ENCODE data around the gene SMIM8. TPM values are rescaled to one million over a fixed set of nuclear protein-coding genes. Genes with fewer than 3 reads are reported as not detected.

SMIM8 gene
- total and polyA plus RNA-seq, 10 of the 15 experiments (the other 5 are each of a cell fraction or from before 2014, with no cell fraction given): 6.2 to 45.8 (median 10.4) TPM

- CTCF ChIA-PET: no interaction called here
- Histone ChIP-seq H3K4me1 (ENCODE audit: control insufficient read depth, insufficient read depth, low read length) (no peaks in the 10 kb centered on the region), H3K27ac (ENCODE audit: control insufficient read depth, insufficient read depth) (no peak overlapping the region), H3K4me2 (ENCODE audit: control insufficient read depth, insufficient read depth) (no peak overlapping the region), H2AFZ (ENCODE audit: control insufficient read depth, low read depth, low read length) (no peak overlapping the region), H3K9ac (ENCODE audit: control insufficient read depth, insufficient read depth, low read length) (no peak overlapping the region), H3K27me3 (replicated peaks in 1 of 2; ENCODE audit: control insufficient read depth in 2 of 2, insufficient read depth in 2 of 2, low read length in 1 of 2) (no peaks in the 10 kb centered on the region), H3K79me2 (ENCODE audit: control insufficient read depth, insufficient read depth, low read length) (no peaks in the 10 kb centered on the region), H3K36me3 (ENCODE audit: control insufficient read depth in 2 of 2, insufficient read depth in 2 of 2, low read length in 1 of 2) (no peaks in the 10 kb centered on the region), H3K4me3 (no peak overlapping the region), H4K20me1 (ENCODE audit: control insufficient read depth, insufficient read depth) (no peaks in the 10 kb centered on the region), H3K9me3 (replicated peaks; ENCODE audit: control insufficient read depth, insufficient read depth, low read length) (no peaks in the 10 kb centered on the region)
- DNase-seq (ENCODE audit: low read depth, low spot score): no peak
- ATAC-seq: no peak
- in situ Hi-C loops (cut with MboI) (no loop called here), intact Hi-C loops (cut with micrococcal nuclease; ENCODE audit: unreplicated experiment) (no loop called here)
- no TSS peak for BruUV-seq (replicated peaks)
- FAIRE-seq: no peak
- POLR2A ChIA-PET: no interaction called here
- WGBS (ENCODE audit: insufficient coverage, insufficient replicate concordance, low lambda C conversion rate, missing lambda C conversion rate): 75% methylated on average over 2 of the region's 2 CpGs
- TF ChIP-seq HDGF (IDR thresholded peaks at IDR 0.05) (no peak), ATF7 (IDR thresholded peaks at IDR 0.05; ENCODE audit: low read depth) (no peak), RB1 (IDR thresholded peaks at IDR 0.05; ENCODE audit: borderline replicate concordance) (no peak), FOXK2 (IDR thresholded peaks at IDR 0.05) (no peak)
- RAD21 ChIA-PET (ENCODE audit: unreplicated experiment): interaction anchor here (1.0 kb wide), 1 partner anchor 12 kb away, joined by 3 read pairs; no protein-coding TSS in a partner anchor
- SMC1A ChIA-PET (ENCODE audit: uncharacterized antibody, unreplicated experiment): no interaction called here
Measured at GRCh38 chr6:87376643-87377042, 54.3 kb downstream of the SMIM8 start.

- ChIA-PET RAD21 (ENCODE audit: unreplicated experiment) (interaction anchor here (1.1 kb wide), 1 partner anchor 14 kb away, joined by 3 read pairs; no protein-coding TSS in a partner anchor), SMC1A (ENCODE audit: uncharacterized antibody, unreplicated experiment) (interaction anchor here (0.7 kb wide), 1 partner anchor 1169 kb away, joined by 3 read pairs; no protein-coding TSS in a partner anchor), POLR2A (no interaction called here), CTCF (interaction anchor here (0.5 kb wide), 1 partner anchor 276 kb away, joined by 3 read pairs; no protein-coding TSS in a partner anchor)
- Histone ChIP-seq H4K20me1 (ENCODE audit: control insufficient read depth, insufficient read depth) (no peaks in the 10 kb centered on the region), H2AFZ (ENCODE audit: control insufficient read depth, low read depth, low read length) (peak overlapping the region; percentile 67), H3K27ac (ENCODE audit: control insufficient read depth, insufficient read depth) (no peak overlapping the region), H3K9me3 (replicated peaks; ENCODE audit: control insufficient read depth, insufficient read depth, low read length) (no peaks in the 10 kb centered on the region), H3K4me2 (ENCODE audit: control insufficient read depth, insufficient read depth) (0 out of 2 replicates have a peak overlapping the region, but pooled peaks have one; percentile 25), H3K4me3 (no peak overlapping the region), H3K4me1 (ENCODE audit: control insufficient read depth, insufficient read depth, low read length) (no peaks in the 10 kb centered on the region), H3K79me2 (ENCODE audit: control insufficient read depth, insufficient read depth, low read length) (no peaks in the 10 kb centered on the region), H3K9ac (ENCODE audit: control insufficient read depth, insufficient read depth, low read length) (no peak overlapping the region), H3K36me3 (ENCODE audit: control insufficient read depth in 2 of 2, insufficient read depth in 2 of 2, low read length in 1 of 2) (no peaks in the 10 kb centered on the region), H3K27me3 (replicated peaks in 1 of 2; ENCODE audit: control insufficient read depth in 2 of 2, insufficient read depth in 2 of 2, low read length in 1 of 2) (no peaks in the 10 kb centered on the region)
- 33% methylated on average over 4 of the region's 4 CpGs for WGBS (ENCODE audit: insufficient coverage, insufficient replicate concordance, low lambda C conversion rate, missing lambda C conversion rate)
- FAIRE-seq: no peak
- TF ChIP-seq CHD1 (IDR thresholded peaks at IDR 0.05; ENCODE audit: low read depth, low read length) (no peak), ZNF622 (IDR thresholded peaks at IDR 0.05) (no peak), MEF2B (IDR thresholded peaks at IDR 0.05; ENCODE audit: partially characterized antibody, poor library complexity, severe bottlenecking) (peak; percentile 48), ETV6 (conservative IDR thresholded peaks at IDR 0.05 in 1 of 2, IDR thresholded peaks at IDR 0.05 in 1 of 2; ENCODE audit: borderline replicate concordance in 1 of 2, low read depth in 1 of 2) (no peak)
- intact Hi-C loops (cut with micrococcal nuclease; ENCODE audit: unreplicated experiment) (no loop called here), in situ Hi-C loops (cut with MboI) (no loop called here)
- DNase-seq (ENCODE audit: low read depth, low spot score): no peak
- ATAC-seq: no peak; the same call in 2 of the 3 replicates
- no TSS peak for BruUV-seq (replicated peaks)
Measured at GRCh38 chr6:87378947-87379346, 56.6 kb downstream of the SMIM8 start.

Measured in GM12878 (cell line).